Activated T-cell treated with anti-CD3 and anti-CD28 coated beads for 48 hours (primary cell): ENCODE data around the gene HLA-DOA.

Experiments
- DNase-seq: peaks from one replicate; pipeline ENCODE4 v3.0.0-alpha.2; 2020; ENCODE audit warnings: low read depth

HLA-DOA gene

GRCh38 chr6:32963866-32964265, 45.5 kb downstream of the HLA-DOA start:
- no peak for DNase-seq

GRCh38 chr6:32962213-32962826, 47.1 kb downstream of the HLA-DOA start:
- DNase-seq: no peak

GRCh38 chr6:32960563-32960962, 48.8 kb downstream of the HLA-DOA start:
- DNase-seq: no peak

- no peak for DNase-seq
These were observed 53.2 kb downstream of the HLA-DOA start for GRCh38 chr6:32956176-32956575.

- DNase-seq: no peak
These were observed 54.2 kb downstream of the HLA-DOA start for GRCh38 chr6:32954986-32955802.

GRCh38 chr6:32954267-32954666, 55.1 kb downstream of the HLA-DOA start:
- no peak for DNase-seq
